M059J (cell line): ENCODE results near the gene PDE9A. TPM values are rescaled to one million over a fixed set of nuclear protein-coding genes. Genes with fewer than 3 reads are reported as not detected.
"Not testable (repeated sequence)": the region's sequence is repeated elsewhere in the genome, so short reads cannot be mapped to it uniquely, and the experiment has no call there.

Source experiments
- DNase-seq: peaks from one replicate; pipeline ENCODE4 v3.0.0-alpha.2; 2012; ENCODE audit warnings: low read depth
- total RNA-seq: library from RNA; depleted of rRNA; stranded (reverse); fragments of >200 nt; shearing (Covaris generic); gene quantifications from 2 replicates; pipeline ENCODE4 v1.2.3, GENCODE V29; 2014

PDE9A gene
- total RNA-seq, 1 experiment from 2014 or later = 0.07 TPM

DNA sequence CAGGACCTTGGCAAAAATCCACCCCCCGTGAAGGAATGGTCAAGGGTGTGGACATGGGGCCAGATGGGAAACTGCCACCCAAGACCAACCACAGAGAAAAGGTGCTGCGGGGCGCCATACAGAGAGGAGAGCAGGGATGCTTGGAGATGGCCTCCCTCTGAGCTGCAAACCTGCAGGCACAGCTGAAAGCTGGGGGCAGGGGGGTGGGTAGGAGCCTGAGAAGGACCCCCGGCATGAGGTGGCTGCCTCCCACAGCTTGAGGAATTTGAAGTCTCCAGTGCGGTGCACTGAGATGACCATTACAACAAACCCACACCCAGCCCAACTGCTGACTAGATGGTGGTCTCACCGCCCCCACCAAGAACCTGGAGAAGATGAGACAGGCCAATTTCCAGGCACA is 141.1 kb downstream of the PDE9A start:
- DNase-seq = no peak

GRCh38 chr21:42796327-42797062 is 143.1 kb downstream of the PDE9A start:
- no peak for DNase-seq

GRCh38 chr21:42797522-42797921 is 144.1 kb downstream of the PDE9A start:
- DNase-seq = no peak

DNA sequence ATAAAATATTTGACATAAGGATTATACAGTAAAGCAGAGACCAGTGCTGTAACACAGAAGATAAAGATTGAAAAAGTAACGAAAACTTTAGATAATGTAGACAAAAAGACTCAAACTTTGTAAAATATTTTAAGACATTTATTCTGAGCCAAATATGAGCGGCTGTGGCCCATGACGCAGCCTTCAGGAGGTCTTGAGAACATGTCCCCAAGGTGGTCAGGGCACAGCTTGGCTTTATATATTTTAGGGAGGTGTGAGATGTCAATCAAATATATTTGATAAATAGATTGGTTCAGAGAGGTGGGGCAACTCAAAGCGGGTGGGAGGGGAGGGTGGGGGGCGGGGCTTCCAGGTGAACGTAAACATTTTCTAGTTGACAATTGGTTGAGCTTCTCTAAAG is 144.7 kb downstream of the PDE9A start:
- no peak for DNase-seq

DNA sequence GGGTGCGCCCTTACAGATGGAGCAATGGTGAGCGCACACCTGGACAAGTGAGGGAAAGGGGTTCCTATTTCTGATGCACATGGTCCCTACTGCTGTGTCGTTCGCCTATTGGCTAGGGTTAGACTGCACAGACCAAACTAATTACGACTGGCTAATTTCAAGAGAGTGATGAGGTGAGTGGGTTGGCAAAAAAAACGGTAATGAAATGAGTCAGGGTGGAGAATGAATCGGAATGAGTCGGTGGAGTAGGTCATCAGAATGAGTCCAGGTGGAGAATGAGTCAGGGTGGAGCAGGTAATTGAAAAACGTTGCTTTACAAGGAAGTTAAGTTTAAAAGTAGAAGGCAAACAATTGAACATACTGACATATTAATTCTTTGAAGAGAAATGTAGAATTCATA is 146.1 kb downstream of the PDE9A start:
- no peak for DNase-seq

- no peak for DNase-seq
Measured at GRCh38 chr21:42799948-42800347, 146.5 kb downstream of the PDE9A start.

DNA sequence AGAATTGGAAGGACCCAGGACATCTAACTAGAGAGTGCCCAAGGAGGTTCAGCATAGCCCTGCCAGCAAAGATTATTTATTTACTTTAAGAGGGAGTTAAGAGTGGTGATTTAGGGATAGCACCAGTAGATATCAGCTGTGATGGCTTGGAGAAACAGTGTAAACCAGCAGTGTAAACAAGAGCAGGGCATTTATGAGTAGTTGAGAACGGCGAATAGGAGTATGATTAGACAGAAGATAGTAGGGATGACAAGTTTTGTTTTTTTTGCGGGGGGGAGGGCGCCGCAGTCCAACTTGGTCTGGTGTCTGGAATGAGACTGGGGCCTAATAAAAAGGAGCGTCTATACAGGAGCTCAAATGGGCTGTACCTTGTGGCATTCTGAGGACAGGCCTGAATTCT is 148.2 kb downstream of the PDE9A start:
- not testable (repeated sequence) for DNase-seq

- no peak for DNase-seq
Measured at GRCh38 chr21:42806509-42807140, 153.2 kb downstream of the PDE9A start.

GRCh38 chr21:42807293-42807895 is 154.0 kb downstream of the PDE9A start:
- not testable (repeated sequence) for DNase-seq

DNA sequence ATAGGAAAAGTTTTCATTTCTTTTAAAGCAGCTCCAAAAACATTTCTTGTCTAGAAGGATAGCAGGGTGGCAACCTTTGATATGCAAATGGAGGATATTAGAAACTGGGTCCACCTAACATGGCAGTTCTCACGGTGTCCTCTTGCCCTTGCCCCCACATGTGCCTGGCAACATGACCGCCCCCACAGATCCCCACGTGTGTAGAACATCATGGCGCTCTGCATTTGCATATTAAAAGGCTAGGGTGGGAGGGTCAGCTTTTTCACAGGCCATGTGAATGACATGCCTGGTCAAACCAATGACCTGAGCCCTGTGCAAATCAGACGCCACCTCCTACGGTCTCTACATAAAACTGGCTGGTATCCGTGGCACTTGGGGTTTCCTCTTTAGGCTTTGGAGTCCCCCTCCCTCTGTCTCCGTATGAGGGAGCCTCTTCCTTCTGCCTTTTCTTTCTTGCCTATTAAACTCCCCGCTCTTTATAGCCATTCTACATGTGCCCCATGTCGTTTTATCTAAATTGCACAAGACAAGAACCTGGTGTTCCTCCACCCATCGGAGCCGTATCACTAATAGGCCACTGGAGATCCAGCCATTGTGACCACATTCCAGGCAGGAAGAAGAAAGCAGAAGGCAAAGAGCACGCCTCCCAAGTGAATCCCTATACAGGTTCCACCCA is 154.7 kb downstream of the PDE9A start:
- DNase-seq = no peak

GRCh38 chr21:42809171-42809570 is 155.8 kb downstream of the PDE9A start:
- no peak for DNase-seq

- DNase-seq = no peak
Measured at GRCh38 chr21:42809577-42810475, 156.4 kb downstream of the PDE9A start.

DNA sequence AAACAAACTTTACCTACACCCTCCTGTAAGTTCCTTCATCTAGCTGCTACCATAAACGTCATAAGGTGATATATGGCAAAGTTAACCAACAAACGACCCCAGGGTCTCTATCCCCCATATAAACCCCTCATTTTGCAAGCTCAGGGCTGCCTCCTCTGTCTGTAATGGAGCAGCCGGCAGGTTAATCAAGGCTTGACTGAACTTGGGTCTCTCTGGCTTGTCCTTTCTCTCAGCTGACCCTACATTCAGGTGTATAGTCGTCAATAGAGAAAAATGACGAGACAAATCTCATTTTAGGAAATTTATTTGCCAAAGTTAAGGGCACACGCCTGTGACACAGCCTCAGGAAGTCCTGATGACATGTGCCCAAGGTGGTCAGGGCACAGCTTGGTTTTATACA is 158.5 kb downstream of the PDE9A start:
- DNase-seq = no peak

- not testable (repeated sequence) for DNase-seq
Measured at GRCh38 chr21:42812528-42813241, 159.3 kb downstream of the PDE9A start.

GRCh38 chr21:42815217-42815616 is 161.8 kb downstream of the PDE9A start:
- DNase-seq = no peak

GRCh38 chr21:42818328-42818749 is 164.9 kb downstream of the PDE9A start:
- DNase-seq = no peak

DNA sequence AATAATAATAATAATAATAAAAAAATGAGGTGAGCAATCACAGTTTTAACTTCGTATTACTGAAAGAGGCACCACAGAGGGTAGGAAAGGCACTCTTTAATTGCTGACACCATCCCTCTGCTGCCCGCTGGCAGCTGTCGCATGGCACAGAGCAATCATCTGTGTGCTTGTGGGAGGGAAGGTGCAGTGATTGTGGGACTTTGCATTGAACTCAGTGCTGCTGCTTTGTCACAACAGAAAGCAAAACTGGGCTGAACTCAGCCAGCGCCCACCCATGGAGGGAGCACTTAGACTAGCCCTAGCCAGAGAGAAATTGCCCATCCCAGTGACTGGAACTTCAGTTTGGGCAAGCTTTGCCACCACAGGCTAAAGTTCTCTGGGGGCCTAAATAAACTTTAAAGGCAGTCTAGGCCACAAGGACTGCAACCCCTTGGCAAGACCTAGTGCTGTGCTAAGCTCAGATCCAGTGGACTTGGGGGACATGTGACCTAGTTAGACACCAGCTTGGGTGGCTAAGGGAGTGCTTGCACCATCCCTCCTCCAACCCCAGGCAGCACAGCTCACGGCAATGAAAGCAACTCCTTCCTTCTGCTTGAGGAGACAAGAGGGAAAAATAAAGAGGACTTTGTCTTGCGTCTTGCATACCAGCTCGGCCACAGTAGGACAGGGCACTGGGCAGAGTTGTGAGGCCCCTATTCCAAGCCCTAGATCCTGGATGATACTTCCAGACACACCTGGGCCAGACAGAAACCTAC is 166.6 kb downstream of the PDE9A start:
- no peak for DNase-seq

DNA sequence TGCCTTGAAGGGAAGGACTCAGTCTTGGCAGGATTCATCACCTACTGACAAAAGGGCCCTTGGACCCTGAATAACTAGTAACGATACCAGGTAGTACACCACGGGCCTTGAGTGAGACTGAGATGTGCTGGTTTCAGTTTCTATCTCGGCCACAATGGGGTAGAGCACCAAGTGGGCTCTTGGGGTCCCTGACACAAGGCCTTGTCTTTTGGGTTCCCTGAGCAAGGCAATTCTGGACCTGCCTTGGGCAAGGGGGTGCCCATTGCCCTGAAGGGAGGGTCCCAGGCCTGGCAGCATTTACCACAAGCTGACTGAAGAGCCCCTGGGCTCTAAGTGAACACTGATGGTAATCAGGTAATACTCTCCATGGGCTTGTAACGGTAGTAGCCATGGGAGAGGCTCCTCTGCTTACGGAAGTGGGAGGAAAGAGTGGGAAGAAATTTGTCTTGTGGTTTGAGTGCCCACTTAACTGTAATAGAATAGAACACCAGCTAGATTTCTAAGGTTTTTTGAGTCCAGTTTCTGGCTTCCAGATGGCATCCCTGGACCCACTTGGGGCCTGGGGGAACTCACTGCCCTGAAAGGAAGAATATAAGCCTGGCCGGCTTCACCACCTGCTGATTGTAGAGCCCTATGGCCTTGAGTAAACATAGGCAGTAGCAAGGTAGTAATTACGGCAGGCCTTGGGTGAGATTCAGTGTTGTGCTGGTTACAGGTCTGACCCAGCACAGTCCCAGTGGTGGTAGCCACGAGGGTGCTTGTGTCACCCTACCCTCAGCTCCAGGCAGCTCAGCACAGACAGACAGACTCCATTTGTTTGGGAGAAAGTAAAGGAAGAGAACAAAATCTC is 167.4 kb downstream of the PDE9A start:
- DNase-seq = no peak
